ENCODE results near the gene DEK.
"Not testable (repeated sequence)": the region's sequence is repeated elsewhere in the genome, so short reads cannot be mapped to it uniquely, and the experiment has no call there.

The DEK gene

GRCh38 chr6:18235524-18235923 is 28.8 kb downstream of the DEK start:
- Histone ChIP-seq H3K4me1 (ENCODE audit: control insufficient read depth, insufficient read depth, low read length) (peaks cover 4% of the 10 kb centered on the region; the same call in 1 of the 2 replicates), H3K36me3 (ENCODE audit: control insufficient read depth, insufficient read depth, low read length) (peaks cover 69% of the 10 kb centered on the region), H3K27ac (ENCODE audit: low read depth, low read length) (no peak overlapping the region), H3K4me3 (ENCODE audit: low read depth, low read length) (no peak overlapping the region), H3K9ac (ENCODE audit: low read depth, low read length) (no peak overlapping the region), H3K9me3 (ENCODE audit: control insufficient read depth, insufficient read depth, low read length) (peaks cover 6% of the 10 kb centered on the region; the same call in 1 of the 2 replicates), H3K27me3 (ENCODE audit: control insufficient read depth, insufficient read depth, low read length) (no peaks in the 10 kb centered on the region)

DNA sequence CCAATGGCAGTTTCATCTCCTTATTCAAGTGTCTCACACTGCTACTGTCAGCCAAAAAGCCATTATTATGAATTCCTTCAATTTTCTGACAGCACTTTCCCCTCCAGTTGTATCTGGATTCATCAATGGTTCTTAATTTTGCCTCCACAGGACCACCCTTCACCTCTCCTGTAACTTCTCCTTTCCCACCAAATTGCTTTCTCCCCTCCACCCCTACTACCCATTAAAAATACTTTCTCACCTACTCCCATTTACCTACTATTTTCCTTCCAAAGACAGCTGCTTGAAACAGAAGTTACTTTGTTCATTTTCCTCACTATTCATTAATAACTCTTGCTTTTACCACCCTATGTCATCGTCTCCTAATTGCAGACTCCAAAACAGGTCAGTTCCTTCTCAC is 29.8 kb downstream of the DEK start:
- H3K4me3 ChIP-seq (ENCODE audit: low read depth, low read length): no peak overlapping the region
- no peak overlapping the region for H3K9ac ChIP-seq (ENCODE audit: low read depth, low read length)
- H3K9me3 ChIP-seq (ENCODE audit: control insufficient read depth, insufficient read depth, low read length): peaks cover 6% of the 10 kb centered on the region; the same call in 1 of the 2 replicates
- no peaks in the 10 kb centered on the region for H3K4me1 ChIP-seq (ENCODE audit: control insufficient read depth, insufficient read depth, low read length)
- H3K27ac ChIP-seq (ENCODE audit: low read depth, low read length): no peak overlapping the region
- no peaks in the 10 kb centered on the region for H3K27me3 ChIP-seq (ENCODE audit: control insufficient read depth, insufficient read depth, low read length)
- peaks cover 64% of the 10 kb centered on the region for H3K36me3 ChIP-seq (ENCODE audit: control insufficient read depth, insufficient read depth, low read length)

GRCh38 chr6:18233770-18234169 is 30.6 kb downstream of the DEK start:
- H3K4me1 ChIP-seq (ENCODE audit: control insufficient read depth, insufficient read depth, low read length); H3K4me3 ChIP-seq (ENCODE audit: low read depth, low read length); H3K27me3 ChIP-seq (ENCODE audit: control insufficient read depth, insufficient read depth, low read length); H3K27ac ChIP-seq (ENCODE audit: low read depth, low read length); H3K9ac ChIP-seq (ENCODE audit: low read depth, low read length); H3K9me3 ChIP-seq (ENCODE audit: control insufficient read depth, insufficient read depth, low read length): not testable (repeated sequence)
- H3K36me3 ChIP-seq (ENCODE audit: control insufficient read depth, insufficient read depth, low read length): peaks cover 58% of the 10 kb centered on the region

GRCh38 chr6:18231856-18232255 is 32.5 kb downstream of the DEK start:
- not testable (repeated sequence) for H3K4me1 ChIP-seq (ENCODE audit: control insufficient read depth, insufficient read depth, low read length); H3K4me3 ChIP-seq (ENCODE audit: low read depth, low read length); H3K9ac ChIP-seq (ENCODE audit: low read depth, low read length); H3K27me3 ChIP-seq (ENCODE audit: control insufficient read depth, insufficient read depth, low read length); H3K27ac ChIP-seq (ENCODE audit: low read depth, low read length)
- Histone ChIP-seq H3K9me3 (ENCODE audit: control insufficient read depth, insufficient read depth, low read length) (peaks cover 19% of the 10 kb centered on the region), H3K36me3 (ENCODE audit: control insufficient read depth, insufficient read depth, low read length) (peaks cover 58% of the 10 kb centered on the region)

DNA sequence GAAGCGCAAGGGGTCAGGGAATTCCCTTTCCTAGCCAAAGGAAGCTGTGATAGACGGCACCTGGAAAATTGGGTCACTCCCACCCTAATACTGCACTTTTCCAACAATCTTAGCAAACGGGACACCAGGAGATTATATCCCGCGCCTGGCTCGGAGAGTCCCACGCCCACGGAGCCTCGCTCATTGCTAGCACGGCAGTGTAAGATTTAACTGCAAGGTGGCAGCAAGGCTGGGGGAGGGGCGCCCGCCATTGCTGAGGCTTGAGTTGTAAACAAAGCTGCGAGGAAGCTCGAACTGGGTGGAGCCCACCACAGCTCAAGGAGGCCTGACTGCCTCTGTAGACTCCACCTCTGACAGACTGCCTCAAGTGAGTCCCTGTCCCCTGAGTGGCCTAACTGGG is 35.7 kb downstream of the DEK start:
- not testable (repeated sequence) for H3K4me1 ChIP-seq (ENCODE audit: control insufficient read depth, insufficient read depth, low read length); H3K4me3 ChIP-seq (ENCODE audit: low read depth, low read length); H3K27me3 ChIP-seq (ENCODE audit: control insufficient read depth, insufficient read depth, low read length); H3K9ac ChIP-seq (ENCODE audit: low read depth, low read length); H3K27ac ChIP-seq (ENCODE audit: low read depth, low read length)
- H3K9me3 ChIP-seq (ENCODE audit: control insufficient read depth, insufficient read depth, low read length): peaks cover 19% of the 10 kb centered on the region
- peaks cover 64% of the 10 kb centered on the region for H3K36me3 ChIP-seq (ENCODE audit: control insufficient read depth, insufficient read depth, low read length)

GRCh38 chr6:18227166-18227565 is 37.2 kb downstream of the DEK start:
- peaks cover 76% of the 10 kb centered on the region for H3K36me3 ChIP-seq (ENCODE audit: control insufficient read depth, insufficient read depth, low read length)
- H3K27me3 ChIP-seq (ENCODE audit: control insufficient read depth, insufficient read depth, low read length); H3K4me1 ChIP-seq (ENCODE audit: control insufficient read depth, insufficient read depth, low read length); H3K9ac ChIP-seq (ENCODE audit: low read depth, low read length); H3K4me3 ChIP-seq (ENCODE audit: low read depth, low read length): not testable (repeated sequence)
- peak overlapping the region; percentile 1 for H3K27ac ChIP-seq (ENCODE audit: low read depth, low read length)
- peaks cover 19% of the 10 kb centered on the region for H3K9me3 ChIP-seq (ENCODE audit: control insufficient read depth, insufficient read depth, low read length)

GRCh38 chr6:18226451-18227105 is 37.8 kb downstream of the DEK start:
- H3K27ac ChIP-seq (ENCODE audit: low read depth, low read length): not testable (repeated sequence)
- peaks cover 75% of the 10 kb centered on the region for H3K36me3 ChIP-seq (ENCODE audit: control insufficient read depth, insufficient read depth, low read length)

DNA sequence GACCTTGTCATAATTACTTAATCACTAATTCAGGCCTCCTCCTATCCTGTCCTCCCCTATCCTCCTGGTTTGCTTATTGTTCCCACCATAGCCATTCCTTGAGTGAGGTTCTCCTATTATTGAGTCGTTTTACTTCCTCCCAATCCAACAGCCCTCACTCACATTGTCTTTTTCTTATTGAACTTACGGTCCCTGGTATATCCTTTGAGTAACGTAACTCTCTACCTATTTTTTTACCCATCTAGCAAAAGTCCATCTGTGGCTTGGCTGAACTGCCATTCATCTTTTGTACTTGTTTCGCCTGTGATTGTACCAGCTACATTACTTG is 43.1 kb downstream of the DEK start:
- Histone ChIP-seq H3K4me1 (ENCODE audit: control insufficient read depth, insufficient read depth, low read length) (no peaks in the 10 kb centered on the region), H3K27me3 (ENCODE audit: control insufficient read depth, insufficient read depth, low read length) (no peaks in the 10 kb centered on the region), H3K4me3 (ENCODE audit: low read depth, low read length) (no peak overlapping the region), H3K9ac (ENCODE audit: low read depth, low read length) (no peak overlapping the region), H3K9me3 (ENCODE audit: control insufficient read depth, insufficient read depth, low read length) (no peaks in the 10 kb centered on the region), H3K27ac (ENCODE audit: low read depth, low read length) (no peak overlapping the region), H3K36me3 (ENCODE audit: control insufficient read depth, insufficient read depth, low read length) (peaks cover 52% of the 10 kb centered on the region)

More at GRCh38 chr6:18226451-18227105, 37.8 kb downstream of the DEK start:
- H3K4me1 ChIP-seq (ENCODE audit: control insufficient read depth, insufficient read depth, low read length); H3K9ac ChIP-seq (ENCODE audit: low read depth, low read length); H3K4me3 ChIP-seq (ENCODE audit: low read depth, low read length); H3K27me3 ChIP-seq (ENCODE audit: control insufficient read depth, insufficient read depth, low read length): not testable (repeated sequence)
- peaks cover 13% of the 10 kb centered on the region for H3K9me3 ChIP-seq (ENCODE audit: control insufficient read depth, insufficient read depth, low read length)

GRCh38 chr6:18219591-18219990 is 44.7 kb downstream of the DEK start:
- Histone ChIP-seq H3K27me3 (ENCODE audit: control insufficient read depth, insufficient read depth, low read length) (no peaks in the 10 kb centered on the region), H3K27ac (ENCODE audit: low read depth, low read length) (peak overlapping the region; percentile 53), H3K4me1 (ENCODE audit: control insufficient read depth, insufficient read depth, low read length) (no peaks in the 10 kb centered on the region), H3K4me3 (ENCODE audit: low read depth, low read length) (no peak overlapping the region), H3K9me3 (ENCODE audit: control insufficient read depth, insufficient read depth, low read length) (no peaks in the 10 kb centered on the region), H3K36me3 (ENCODE audit: control insufficient read depth, insufficient read depth, low read length) (peaks cover 39% of the 10 kb centered on the region), H3K9ac (ENCODE audit: low read depth, low read length) (no peak overlapping the region)

DNA sequence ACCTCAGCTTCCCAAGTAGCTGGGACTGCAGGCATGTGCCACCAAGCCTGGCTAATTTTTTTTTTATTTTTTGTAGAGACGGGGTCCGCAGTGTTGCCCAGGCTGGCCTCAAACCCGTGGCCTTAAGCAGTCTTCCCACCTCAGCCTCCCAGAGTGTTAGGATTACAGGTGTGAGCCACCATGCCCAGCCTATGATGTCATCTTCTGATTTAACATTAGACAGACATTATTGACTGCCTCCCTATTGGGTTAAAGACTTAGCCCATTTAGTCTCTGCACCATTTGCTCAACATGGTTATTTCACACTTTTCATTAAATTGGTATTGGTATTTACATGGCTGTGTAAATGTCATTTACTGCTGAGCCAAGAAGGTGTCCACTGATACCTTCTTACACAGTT is 46.1 kb downstream of the DEK start:
- H3K9ac ChIP-seq (ENCODE audit: low read depth, low read length): no peak overlapping the region
- no peaks in the 10 kb centered on the region for H3K27me3 ChIP-seq (ENCODE audit: control insufficient read depth, insufficient read depth, low read length)
- H3K4me3 ChIP-seq (ENCODE audit: low read depth, low read length): no peak overlapping the region
- no peak overlapping the region for H3K27ac ChIP-seq (ENCODE audit: low read depth, low read length)
- peaks cover 25% of the 10 kb centered on the region for H3K36me3 ChIP-seq (ENCODE audit: control insufficient read depth, insufficient read depth, low read length)
- no peaks in the 10 kb centered on the region for H3K9me3 ChIP-seq (ENCODE audit: control insufficient read depth, insufficient read depth, low read length)
- no peaks in the 10 kb centered on the region for H3K4me1 ChIP-seq (ENCODE audit: control insufficient read depth, insufficient read depth, low read length)

GRCh38 chr6:18216411-18216810 is 47.9 kb downstream of the DEK start:
- H3K4me3 ChIP-seq (ENCODE audit: low read depth, low read length): no peak overlapping the region
- no peak overlapping the region for H3K9ac ChIP-seq (ENCODE audit: low read depth, low read length)
- H3K4me1 ChIP-seq (ENCODE audit: control insufficient read depth, insufficient read depth, low read length): no peaks in the 10 kb centered on the region
- 0 out of 2 replicates have a peak, but pooled peaks cover 9% of the 10 kb centered on the region for H3K36me3 ChIP-seq (ENCODE audit: control insufficient read depth, insufficient read depth, low read length)
- H3K27ac ChIP-seq (ENCODE audit: low read depth, low read length): no peak overlapping the region
- no peaks in the 10 kb centered on the region for H3K9me3 ChIP-seq (ENCODE audit: control insufficient read depth, insufficient read depth, low read length)
- H3K27me3 ChIP-seq (ENCODE audit: control insufficient read depth, insufficient read depth, low read length): no peaks in the 10 kb centered on the region
